GM19023 (cell line): Measurements from ENCODE around the gene TMEM185B.
"Not testable (repeated sequence)": the region's sequence is repeated elsewhere in the genome, so short reads cannot be mapped to it uniquely, and the experiment has no call there.

Experiments
- ATAC-seq: cut with Tn5 transposase; IDR thresholded peaks from one replicate; pipeline ENCODE4 v1.9.1; 2021; ENCODE audit warnings: mild to moderate bottlenecking, moderate library complexity; ENCODE audit not compliant: unreplicated experiment

TMEM185B gene

DNA sequence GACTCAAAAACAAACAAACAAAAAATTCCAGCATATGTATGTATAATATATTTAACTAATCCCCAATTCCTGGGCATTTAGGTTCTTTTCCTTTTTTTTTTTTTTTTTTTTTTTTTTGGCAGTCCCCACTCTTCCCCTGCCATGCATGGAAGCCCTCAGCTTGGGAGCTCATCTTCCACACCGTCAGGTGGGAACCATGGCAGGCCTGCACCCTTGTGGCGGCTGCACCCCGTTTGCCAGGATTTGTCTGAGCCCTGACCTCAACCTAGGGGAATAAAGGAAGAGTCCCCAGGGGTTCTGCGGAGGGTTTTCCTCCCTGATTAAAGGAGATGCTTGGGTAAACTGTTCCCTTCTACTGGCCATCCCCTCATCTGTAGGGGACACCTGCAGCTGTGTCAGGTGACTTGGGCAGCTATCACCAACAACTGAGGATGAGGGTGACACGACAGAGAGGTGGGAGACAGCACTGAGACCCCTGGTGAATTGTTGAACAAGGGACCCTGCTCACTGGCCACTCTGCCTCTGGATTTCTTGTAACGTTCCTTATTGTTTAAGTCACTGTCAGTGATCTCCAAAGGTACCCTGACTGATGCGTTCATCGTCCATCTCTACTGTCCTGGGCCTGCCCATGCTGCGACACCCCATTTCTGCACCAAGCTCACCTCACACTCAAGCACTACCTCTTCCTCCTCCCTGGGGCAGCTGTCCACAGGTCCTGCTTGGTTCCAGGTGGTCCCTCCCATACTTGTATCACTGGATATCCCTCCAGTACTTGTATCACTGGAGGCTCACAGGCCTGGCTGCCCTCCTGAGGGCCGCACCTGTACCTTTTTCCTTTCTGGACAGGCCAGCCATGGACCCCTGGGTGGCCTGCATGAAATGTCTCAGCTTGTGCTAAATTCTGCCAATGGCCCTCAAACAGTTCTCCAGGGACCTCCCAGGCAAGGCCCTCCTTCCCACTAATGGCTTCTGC, 14.5 kb downstream of the TMEM185B start:
- ATAC-seq, result no peak

- no peak for ATAC-seq
Measured at GRCh38 chr2:120206022-120206581, 17.1 kb downstream of the TMEM185B start.

DNA sequence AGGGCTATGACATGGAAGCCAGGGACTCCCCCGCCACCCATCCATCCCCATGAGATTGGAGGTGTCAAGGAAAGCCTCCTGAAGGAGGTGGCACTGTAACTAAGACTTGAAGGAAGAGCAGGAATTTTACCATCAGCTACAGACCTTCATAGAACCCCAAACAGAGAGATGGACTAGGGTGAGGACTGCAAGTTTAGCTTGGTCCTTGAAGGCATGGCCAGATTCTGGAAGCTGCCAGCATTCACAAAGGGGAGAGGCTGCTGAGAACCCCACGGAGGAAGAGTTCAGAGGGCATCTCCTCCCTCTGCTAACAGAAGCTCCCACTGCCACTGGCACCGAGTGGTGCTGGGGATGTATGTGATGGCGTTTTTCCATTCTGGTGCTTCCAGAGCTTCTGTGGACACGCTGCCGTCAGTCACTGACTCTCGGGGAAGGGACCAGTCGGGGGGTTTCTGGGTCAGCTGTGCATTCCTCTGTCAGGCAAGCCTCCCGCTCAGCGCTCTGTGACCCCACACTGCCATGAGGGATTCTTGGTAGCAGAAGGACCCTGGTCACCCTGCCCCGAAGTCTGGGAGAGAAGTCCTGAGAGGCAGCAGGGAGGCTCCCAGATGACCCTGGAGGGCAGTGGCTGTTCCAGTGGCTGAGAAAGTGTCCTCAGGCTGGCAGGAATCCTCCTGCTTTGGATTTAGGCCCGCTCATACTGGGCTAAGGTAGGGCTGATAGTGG, 18.1 kb downstream of the TMEM185B start:
- ATAC-seq, result no peak

GRCh38 chr2:120204417-120204816, 18.8 kb downstream of the TMEM185B start:
- no peak for ATAC-seq

DNA sequence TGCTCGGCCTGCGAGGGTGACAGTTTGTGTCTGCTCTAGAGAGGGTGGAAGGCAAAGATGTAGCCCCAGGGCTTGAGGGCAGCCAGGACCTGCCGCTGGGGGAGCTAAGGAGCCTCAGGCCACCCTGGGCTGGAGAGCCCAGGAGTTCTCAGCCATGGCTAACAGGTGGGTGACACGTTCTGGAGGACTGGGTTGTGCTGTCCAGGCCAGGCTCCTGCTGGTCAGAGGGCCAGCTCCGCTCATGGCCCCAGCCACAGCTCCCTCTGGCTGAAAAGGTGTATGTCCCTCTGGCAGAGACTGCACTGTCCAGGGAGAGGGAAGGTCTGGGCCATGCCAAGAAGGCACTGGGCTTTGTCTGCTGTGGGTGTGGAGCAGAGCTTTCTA, 19.2 kb downstream of the TMEM185B start:
- no peak for ATAC-seq

DNA sequence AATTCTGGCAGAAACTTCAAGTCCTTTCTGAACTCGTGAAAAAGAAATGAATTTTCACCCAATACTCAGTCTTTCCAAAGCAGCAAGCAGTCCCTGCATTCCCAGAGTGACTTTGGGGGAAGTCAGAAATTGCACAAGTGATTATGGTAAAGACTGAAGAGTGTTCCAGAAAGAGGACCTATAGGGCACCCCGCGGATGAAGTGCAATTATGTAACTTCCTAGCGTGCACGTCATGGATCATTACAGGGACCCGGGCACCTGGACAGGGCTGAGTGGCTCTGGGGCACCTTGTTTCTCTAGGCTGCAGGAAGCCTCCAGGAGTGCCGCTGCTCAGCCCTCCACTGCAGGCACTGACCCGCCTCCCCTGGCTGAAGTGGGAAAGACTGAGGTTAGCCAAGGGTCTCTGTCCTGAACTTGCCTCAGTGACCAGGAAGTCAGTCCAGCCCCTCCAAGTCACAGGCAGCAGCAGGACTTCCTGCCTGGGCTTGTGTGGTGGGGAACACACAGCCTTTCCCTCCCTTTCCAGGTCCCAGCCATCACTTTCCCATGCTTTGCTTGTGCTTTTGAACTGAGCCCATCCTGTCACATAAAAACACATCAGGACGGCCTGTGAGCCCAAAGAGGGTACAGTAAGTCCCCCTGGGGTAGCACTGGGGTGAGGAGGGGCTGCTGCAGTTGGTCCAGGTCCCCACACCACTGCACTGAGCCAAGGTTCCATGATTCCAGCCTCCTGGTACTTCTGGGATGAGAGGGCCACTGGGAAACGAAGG, 19.8 kb downstream of the TMEM185B start:
- ATAC-seq, result no peak

GRCh38 chr2:120199817-120200459, 23.3 kb downstream of the TMEM185B start:
- ATAC-seq, result not testable (repeated sequence)

DNA sequence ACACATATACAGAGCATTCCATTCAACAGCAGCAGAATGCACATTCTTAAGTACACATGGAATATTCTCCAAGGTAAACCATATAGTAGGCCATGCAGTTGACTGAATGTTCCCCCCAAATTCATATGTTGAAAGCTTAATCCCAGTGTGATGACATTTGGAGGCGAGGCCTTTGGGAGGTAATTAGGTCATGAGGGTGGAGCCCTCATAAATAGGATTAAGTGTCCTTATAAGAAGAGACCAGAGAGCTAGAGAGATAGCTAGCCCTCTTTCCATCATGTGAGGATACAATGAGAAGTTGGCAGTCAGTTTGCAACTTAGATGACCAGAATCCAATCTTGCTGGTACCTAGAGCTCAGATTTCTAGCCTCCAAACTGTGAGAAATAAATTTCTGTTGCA, 27.6 kb downstream of the TMEM185B start:
- no peak for ATAC-seq

DNA sequence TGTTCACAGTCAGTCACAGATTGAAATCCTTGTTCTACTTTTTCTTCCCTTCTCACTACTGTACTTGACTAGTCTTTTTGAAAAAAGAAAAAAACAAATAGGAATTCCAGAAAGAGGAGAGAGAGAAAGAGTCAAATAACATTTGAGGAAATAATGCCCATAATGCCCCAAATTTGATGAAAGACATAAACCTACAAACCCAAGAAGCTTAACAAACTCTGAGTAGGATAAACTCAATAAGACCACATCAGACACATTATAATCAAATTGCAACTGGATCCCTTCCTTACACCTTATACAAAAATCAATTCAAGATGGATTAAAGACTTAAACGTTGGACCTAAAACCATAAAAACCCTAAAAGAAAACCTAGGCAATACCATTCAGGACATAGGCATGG, 30.9 kb downstream of the TMEM185B start:
- ATAC-seq, result no peak

DNA sequence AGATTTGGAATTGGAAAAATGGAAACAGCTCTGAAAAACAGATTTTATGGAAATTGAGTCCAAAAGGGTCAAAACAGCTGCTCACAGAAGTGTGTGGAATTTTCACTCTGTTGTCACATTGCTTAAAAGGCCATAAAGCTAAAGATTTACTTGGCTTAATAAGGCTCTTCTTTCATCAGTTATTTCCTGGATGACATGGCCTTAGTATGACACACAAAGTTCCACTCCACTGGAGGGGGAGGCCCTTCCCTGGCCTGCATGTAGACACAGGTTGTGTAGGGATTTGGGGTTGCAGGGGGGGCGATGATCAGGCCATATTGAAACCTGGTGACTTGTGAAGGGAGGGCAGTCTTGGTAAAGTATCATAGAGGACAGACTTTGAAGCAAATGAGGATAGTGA, 34.0 kb downstream of the TMEM185B start:
- ATAC-seq, result no peak

DNA sequence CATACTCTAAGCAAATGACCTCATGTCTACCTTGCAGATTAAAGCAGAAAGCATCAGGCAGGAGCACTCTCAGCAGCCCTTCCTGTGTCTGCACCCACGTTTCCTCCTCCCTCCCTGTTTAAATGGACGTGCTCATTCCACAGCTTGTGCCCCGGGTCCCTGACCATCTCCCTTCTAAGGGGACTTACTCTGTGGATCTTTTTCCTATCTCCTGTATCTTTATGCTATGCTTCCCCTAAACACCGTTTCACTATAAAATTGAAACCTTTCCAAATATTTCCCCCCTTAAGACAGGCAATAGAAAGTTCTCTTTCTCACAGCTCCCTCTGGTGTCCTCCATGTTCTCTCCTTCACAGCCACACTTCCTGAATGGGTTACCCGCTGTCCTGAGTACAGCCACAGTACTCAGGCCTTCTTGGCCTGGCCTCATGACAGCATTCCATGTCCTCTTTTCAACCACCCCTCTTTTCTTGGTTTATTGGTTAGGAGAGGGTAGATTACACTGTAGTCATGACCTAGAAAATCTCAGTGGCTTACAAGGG, 41.1 kb downstream of the TMEM185B start:
- no peak for ATAC-seq

GRCh38 chr2:120180066-120180465, 43.1 kb downstream of the TMEM185B start:
- ATAC-seq, result no peak

DNA sequence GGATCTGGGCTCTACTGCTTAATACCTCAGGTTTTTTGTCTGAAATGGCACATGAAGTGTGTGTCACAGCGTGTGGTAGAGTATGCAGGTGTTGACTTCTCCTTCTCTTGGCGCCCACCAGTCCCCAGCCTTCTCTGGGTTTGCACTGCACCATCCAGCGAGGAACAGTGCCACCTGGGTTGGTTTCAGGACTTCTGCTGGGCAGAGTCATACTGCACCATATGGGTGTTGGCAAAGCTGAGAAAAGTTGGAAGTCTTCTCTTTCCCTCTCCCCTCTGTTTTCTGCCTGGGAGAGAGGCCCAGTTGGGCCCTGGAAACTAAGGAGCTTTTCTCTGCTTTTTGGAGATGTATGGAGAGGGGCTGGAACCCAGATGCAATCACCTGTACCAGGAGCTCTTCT, 43.8 kb downstream of the TMEM185B start:
- ATAC-seq, result no peak

- no peak for ATAC-seq
Measured at GRCh38 chr2:120177973-120178372, 45.2 kb downstream of the TMEM185B start.

GRCh38 chr2:120177001-120177621, 46.1 kb downstream of the TMEM185B start:
- ATAC-seq, result peak; percentile 98

DNA sequence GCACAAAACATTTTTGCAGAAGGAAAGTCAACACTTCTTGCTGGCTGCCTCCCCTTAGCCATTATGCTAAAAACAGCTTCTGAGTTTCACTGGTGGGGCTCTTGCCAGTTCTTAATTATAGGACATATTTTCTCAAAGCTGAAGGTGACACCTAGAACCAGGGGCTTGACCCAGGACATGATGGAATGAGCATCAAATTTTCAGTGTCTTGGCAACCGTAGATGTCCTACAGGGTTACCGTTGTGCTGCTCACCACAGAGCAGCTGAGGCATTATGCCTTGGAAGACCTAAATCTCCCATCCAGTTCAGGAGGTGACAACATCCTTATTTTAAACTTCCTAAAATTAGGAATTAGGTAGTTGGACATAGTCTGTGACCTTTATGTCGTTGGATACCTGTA, 46.7 kb downstream of the TMEM185B start:
- ATAC-seq, result no peak

DNA sequence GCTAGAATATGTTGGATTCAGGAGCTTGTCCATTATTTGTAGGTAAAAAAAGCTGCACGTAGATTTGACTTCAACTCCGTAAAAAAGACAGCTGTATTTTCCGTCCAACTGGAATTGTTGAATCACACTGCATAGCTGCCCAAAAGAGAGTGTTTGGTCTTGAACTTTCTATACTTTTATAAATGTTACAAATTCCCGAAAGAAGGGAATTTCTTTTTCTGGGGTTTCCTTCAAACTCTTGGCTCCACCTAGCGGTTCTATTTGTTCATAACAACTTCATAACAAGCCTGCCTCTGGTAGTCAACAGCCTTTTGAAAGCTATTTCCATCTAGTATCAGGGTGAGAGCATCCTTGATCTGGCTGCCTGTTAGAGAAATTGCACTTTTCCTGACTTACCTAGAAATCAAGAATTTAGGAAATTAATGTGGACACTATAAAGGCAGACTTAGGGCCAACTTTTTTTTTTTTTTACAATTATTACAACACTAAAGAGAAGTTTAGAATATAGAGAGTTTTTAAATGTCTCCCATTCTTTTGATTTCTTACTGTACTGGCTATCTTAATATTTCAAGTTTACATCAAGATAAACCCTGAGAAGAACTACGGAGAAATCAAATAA, 48.1 kb downstream of the TMEM185B start:
- no peak for ATAC-seq
